WERI-Rb-1 (cell line): ENCODE results near the gene OXT.

Experiments used
- DNase-seq: peaks from one replicate; pipeline ENCODE4 v3.0.0-alpha.2; 2020
- H3K27ac ChIP-seq: fragments of 250-450 bp; sonication (Bioruptor Pico); 2 replicates; pipeline ENCODE4 v1.5.1; 2020; ENCODE audit warnings: mild to moderate bottlenecking, moderate library complexity
- H3K27me3 ChIP-seq: fragments of 250-450 bp; sonication (Bioruptor Pico); 2 replicates; pipeline ENCODE4 v1.5.1; 2021; ENCODE audit warnings: mild to moderate bottlenecking, low read depth, moderate library complexity; ENCODE audit not compliant: insufficient read depth, severe bottlenecking
- H3K36me3 ChIP-seq: fragments of 250-450 bp; sonication (Bioruptor Pico); 2 replicates; pipeline ENCODE4 v1.5.1; 2020; ENCODE audit warnings: mild to moderate bottlenecking, moderate library complexity
- H3K4me3 ChIP-seq: 2 replicates; pipeline ENCODE4 v1.5.1; 2011; ENCODE audit warnings: low read depth, mild to moderate bottlenecking, control low read depth, low read length
- H3K9me3 ChIP-seq: fragments of 250-450 bp; sonication (Bioruptor Pico); 2 replicates; pipeline ENCODE4 v1.5.1; 2021; ENCODE audit warnings: mild to moderate bottlenecking, moderate library complexity; ENCODE audit not compliant: severe bottlenecking
- TF ChIP-seq, protein P1 (sequence below): IDR thresholded peaks from 2 replicates; pipeline ENCODE4 v1.5.1; 2011; ENCODE audit warnings: low read depth, mild to moderate bottlenecking, control low read depth, inconsistent platforms, low read length

OXT gene

DNA sequence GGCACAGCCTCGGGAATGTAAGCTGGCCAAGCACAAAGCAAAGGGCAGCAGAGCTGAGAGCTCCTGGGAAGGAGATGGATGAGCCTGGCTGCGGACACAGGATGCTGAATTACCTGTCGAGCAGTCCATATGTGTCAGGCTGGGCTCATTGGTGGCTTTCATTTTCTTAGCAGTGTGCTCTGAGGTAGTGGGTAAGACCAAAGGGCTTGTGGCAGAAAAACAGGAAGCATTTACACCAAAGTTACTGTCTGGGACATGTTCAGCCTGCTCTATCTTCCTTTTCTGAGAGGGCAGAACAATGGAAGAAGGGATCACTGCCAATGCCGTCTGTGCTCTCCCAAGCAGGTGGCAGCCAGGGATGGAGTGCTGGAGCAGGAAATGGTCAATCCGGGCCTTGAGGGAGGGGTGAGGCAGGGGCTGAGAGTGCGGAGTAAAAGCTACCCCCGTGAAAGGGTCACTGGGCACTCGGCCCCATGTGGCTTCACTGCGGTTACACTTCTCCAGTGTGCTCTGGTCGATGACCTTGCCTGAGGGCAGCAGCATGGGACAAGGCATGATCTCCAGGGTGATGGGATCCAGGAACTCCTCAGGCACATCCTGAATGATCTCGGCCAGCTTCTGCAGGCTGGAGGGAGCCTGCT, 50.0 kb downstream of the OXT start:
- H3K27ac ChIP-seq, result no peak overlapping the region
- TF ChIP-seq, protein P1, sequence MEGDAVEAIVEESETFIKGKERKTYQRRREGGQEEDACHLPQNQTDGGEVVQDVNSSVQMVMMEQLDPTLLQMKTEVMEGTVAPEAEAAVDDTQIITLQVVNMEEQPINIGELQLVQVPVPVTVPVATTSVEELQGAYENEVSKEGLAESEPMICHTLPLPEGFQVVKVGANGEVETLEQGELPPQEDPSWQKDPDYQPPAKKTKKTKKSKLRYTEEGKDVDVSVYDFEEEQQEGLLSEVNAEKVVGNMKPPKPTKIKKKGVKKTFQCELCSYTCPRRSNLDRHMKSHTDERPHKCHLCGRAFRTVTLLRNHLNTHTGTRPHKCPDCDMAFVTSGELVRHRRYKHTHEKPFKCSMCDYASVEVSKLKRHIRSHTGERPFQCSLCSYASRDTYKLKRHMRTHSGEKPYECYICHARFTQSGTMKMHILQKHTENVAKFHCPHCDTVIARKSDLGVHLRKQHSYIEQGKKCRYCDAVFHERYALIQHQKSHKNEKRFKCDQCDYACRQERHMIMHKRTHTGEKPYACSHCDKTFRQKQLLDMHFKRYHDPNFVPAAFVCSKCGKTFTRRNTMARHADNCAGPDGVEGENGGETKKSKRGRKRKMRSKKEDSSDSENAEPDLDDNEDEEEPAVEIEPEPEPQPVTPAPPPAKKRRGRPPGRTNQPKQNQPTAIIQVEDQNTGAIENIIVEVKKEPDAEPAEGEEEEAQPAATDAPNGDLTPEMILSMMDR, result no peak
- H3K9me3 ChIP-seq, result peaks cover 7% of the 10 kb centered on the region
- H3K36me3 ChIP-seq, result peaks cover 24% of the 10 kb centered on the region
- no peak overlapping the region for H3K4me3 ChIP-seq
- no peak for DNase-seq
- H3K27me3 ChIP-seq, result no peaks in the 10 kb centered on the region
